HCT116 (cell line): ENCODE results near the gene CPLANE2.

Experiments
- CTCF ChIP-seq, 3 experiments: fragments of 200-600 bp in 1 of 3; sonication (generic) in 1 of 3; IDR thresholded peaks in 2 of 3; conservative IDR thresholded peaks in 1 of 3; 2 replicates each; pipeline ENCODE4 v1.5.1; 2012 to 2017; ENCODE audit warnings: low read depth in 2 of 3, low read length in 2 of 3, antibody characterized with exemption in 1 of 3, borderline replicate concordance in 1 of 3, control low read depth in 1 of 3, mild to moderate bottlenecking in 1 of 3, mixed read lengths in 1 of 3, mixed run types in 1 of 3, moderate library complexity in 1 of 3; ENCODE audit not compliant: insufficient read depth in 1 of 3
- EZH2 ChIP-seq: fragments of 200-600 bp; sonication (generic); IDR thresholded peaks from 2 replicates; pipeline ENCODE4 v1.6.1; 2017; ENCODE audit warnings: antibody characterized with exemption, mixed run types
- POLR2AphosphoS5 ChIP-seq: IDR thresholded peaks from 2 replicates; pipeline ENCODE4 v1.6.1; 2011; ENCODE audit warnings: mild to moderate bottlenecking, low read depth, low read length, moderate library complexity
- SIN3A ChIP-seq: IDR thresholded peaks from 2 replicates; pipeline ENCODE4 v1.6.1; 2012; ENCODE audit warnings: low read depth
- SP1 ChIP-seq: IDR thresholded peaks from 2 replicates; pipeline ENCODE4 v1.6.1; 2012; ENCODE audit warnings: low read depth
- TF ChIP-seq, protein P1 (sequence below): IDR thresholded peaks from 2 replicates; pipeline ENCODE4 v1.6.1; 2012

DNA sequence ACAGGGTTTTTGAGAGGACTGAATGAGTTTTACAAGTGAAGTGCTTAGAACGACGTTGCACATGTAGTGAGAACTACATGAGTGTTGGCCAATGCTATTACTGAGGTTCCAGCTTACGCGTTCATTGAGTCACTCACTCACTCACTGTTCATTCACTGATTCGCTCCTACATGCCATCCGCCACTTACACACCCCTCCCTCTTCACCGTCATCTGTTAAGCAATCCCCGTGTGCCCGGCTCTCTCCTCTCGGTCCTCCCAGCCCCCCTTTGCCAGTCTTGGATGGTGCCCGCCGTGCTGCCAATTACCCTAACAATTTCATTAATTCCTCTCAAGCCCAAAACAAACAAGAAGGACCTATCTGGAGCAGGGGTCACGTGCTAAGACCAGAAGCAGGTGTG, 53.8 kb downstream of the CPLANE2 start:
- TF ChIP-seq CTCF (IDR thresholded peaks at IDR 0.05 in 2 of 3, conservative IDR thresholded peaks at IDR 0.05 in 1 of 3; ENCODE audit: borderline replicate concordance in 1 of 3, insufficient read depth in 1 of 3, low read depth in 2 of 3, low read length in 2 of 3) (no peak), POLR2AphosphoS5 (no peak), SIN3A (no peak), EZH2 (no peak), SP1 (no peak)
- TF ChIP-seq, protein P1, sequence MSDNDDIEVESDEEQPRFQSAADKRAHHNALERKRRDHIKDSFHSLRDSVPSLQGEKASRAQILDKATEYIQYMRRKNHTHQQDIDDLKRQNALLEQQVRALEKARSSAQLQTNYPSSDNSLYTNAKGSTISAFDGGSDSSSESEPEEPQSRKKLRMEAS: no peak
